GM23248 (cell line): Measurements from ENCODE around the gene ARFGAP2.

ENCODE experiments used
- EZH2 ChIP-seq: fragments of 200-600 bp; sonication (generic); IDR thresholded peaks from 2 replicates; pipeline ENCODE4 v1.6.1; 2018; ENCODE audit warnings: antibody characterized with exemption, mild to moderate bottlenecking; ENCODE audit not compliant: insufficient read depth, poor library complexity, severe bottlenecking
- EZH2phosphoT487 ChIP-seq: fragments of 200-600 bp; sonication (generic); IDR thresholded peaks from 2 replicates; pipeline ENCODE4 v1.6.1; 2018; ENCODE audit warnings: antibody characterized with exemption, moderate library complexity, mild to moderate bottlenecking, low read depth; ENCODE audit not compliant: insufficient read depth

GRCh38 chr11:47171856-47172255 is 4.8 kb downstream of the ARFGAP2 start:
- TF ChIP-seq EZH2 (no peak), EZH2phosphoT487 (no peak)
